GM23338 (cell line): ENCODE measurements around the gene KIAA1328. TPM values are rescaled to one million over a fixed set of nuclear protein-coding genes. Genes with fewer than 3 reads are reported as not detected.

Experiments used
- ATAC-seq: fragments of 200-7000 bp; cut with Tn5 transposase; 3 replicates; pipeline ENCODE4 v1.9.1; 2020
- DNase-seq: peaks from one replicate; pipeline ENCODE4 v3.0.0-alpha.2; 2015; ENCODE audit warnings: low spot score
- H2AFZ ChIP-seq: fragments of 200-600 bp; sonication (generic); 2 replicates; pipeline ENCODE4 v1.8.0; 2016; ENCODE audit warnings: antibody characterized with exemption, mild to moderate bottlenecking, moderate library complexity
- H3F3A ChIP-seq: fragments of 200-600 bp; sonication (generic); replicated peaks from 2 replicates; pipeline ENCODE4 v1.8.0; 2017; ENCODE audit warnings: antibody characterized with exemption, mixed run types, low read depth
- H3K27ac ChIP-seq: fragments of 200-600 bp; sonication (generic); 2 replicates; pipeline ENCODE4 v1.6.1; 2016; ENCODE audit warnings: low read depth
- H3K27me3 ChIP-seq: fragments of 200-600 bp; sonication (generic); 2 replicates; pipeline ENCODE4 v1.8.0; 2016; ENCODE audit warnings: mild to moderate bottlenecking, mixed run types, moderate library complexity; ENCODE audit not compliant: insufficient read depth
- H3K36me3 ChIP-seq: fragments of 200-600 bp; sonication (generic); 2 replicates; pipeline ENCODE4 v1.8.0; 2016; ENCODE audit warnings: mild to moderate bottlenecking; ENCODE audit not compliant: insufficient read depth
- H3K4me1 ChIP-seq: fragments of 200-600 bp; sonication (generic); 2 replicates; pipeline ENCODE4 v1.8.0; 2016; ENCODE audit warnings: mild to moderate bottlenecking, moderate library complexity; ENCODE audit not compliant: insufficient read depth
- H3K4me2 ChIP-seq: fragments of 200-600 bp; sonication (generic); 2 replicates; pipeline ENCODE4 v1.7.1; 2017; ENCODE audit warnings: mixed run types
- H3K4me3 ChIP-seq: fragments of 200-600 bp; sonication (generic); 2 replicates; pipeline ENCODE4 v1.6.1; 2016; ENCODE audit warnings: mixed run types
- H3K79me2 ChIP-seq: fragments of 200-600 bp; sonication (generic); replicated peaks from 2 replicates; pipeline ENCODE4 v1.8.0; 2017; ENCODE audit warnings: mild to moderate bottlenecking; ENCODE audit not compliant: insufficient read depth
- H3K9me2 ChIP-seq: fragments of 200-600 bp; sonication (generic); 2 replicates; pipeline ENCODE4 v1.8.0; 2017; ENCODE audit not compliant: insufficient read depth
- H4K20me1 ChIP-seq: fragments of 200-600 bp; sonication (generic); replicated peaks from 2 replicates; pipeline ENCODE4 v1.8.0; 2017; ENCODE audit warnings: mild to moderate bottlenecking; ENCODE audit not compliant: insufficient read depth
- H3K27ac Mint-ChIP-seq: 2 replicates; pipeline ENCODE4 v1.8.0; 2020; ENCODE audit warnings: inconsistent platforms, mild to moderate bottlenecking, moderate library complexity, mixed read lengths
- H3K27me3 Mint-ChIP-seq: 3 replicates; pipeline ENCODE4 v1.8.0; 2022; ENCODE audit warnings: low read depth, mild to moderate bottlenecking, moderate library complexity, mixed read lengths, inconsistent platforms; ENCODE audit not compliant: insufficient read depth, poor library complexity
- H3K36me3 Mint-ChIP-seq: 3 replicates; pipeline ENCODE4 v1.8.0; 2021; ENCODE audit warnings: low read depth, mild to moderate bottlenecking, inconsistent platforms, moderate library complexity, mixed read lengths
- H3K4me1 Mint-ChIP-seq: 3 replicates; pipeline ENCODE4 v1.8.0; 2020; ENCODE audit warnings: mild to moderate bottlenecking, inconsistent platforms, mixed read lengths
- H3K4me3 Mint-ChIP-seq: 3 replicates; pipeline ENCODE4 v1.8.0; 2021; ENCODE audit warnings: moderate library complexity, mild to moderate bottlenecking, inconsistent platforms, mixed read lengths
- H3K9me3 Mint-ChIP-seq: 3 replicates; pipeline ENCODE4 v1.8.0; 2020; ENCODE audit warnings: moderate library complexity, mild to moderate bottlenecking, inconsistent platforms, mixed read lengths
- CREB1 ChIP-seq: fragments of 250-450 bp; sonication (Bioruptor Pico); IDR thresholded peaks from 2 replicates; pipeline ENCODE4 v1.5.0; 2020; ENCODE audit warnings: low read depth, mild to moderate bottlenecking, moderate library complexity
- CTCF ChIP-seq, 2 experiments: fragments of 200-600 bp in 1 of 2; sonication (generic) in 1 of 2; conservative IDR thresholded peaks; 2 replicates each; pipeline versions ENCODE4 v1.5.1 to v1.6.1; 2016 to 2017; ENCODE audit warnings: antibody characterized with exemption in 2 of 2, low read depth in 2 of 2, mild to moderate bottlenecking in 2 of 2, moderate library complexity in 1 of 2
- ZNF331 ChIP-seq: fragments of 250-450 bp; sonication (Bioruptor Pico); IDR thresholded peaks from 2 replicates; pipeline ENCODE4 v1.5.0; 2020; ENCODE audit warnings: low read depth, mild to moderate bottlenecking, moderate library complexity
- ZNF462 ChIP-seq: fragments of 250-450 bp; sonication (Bioruptor Pico); IDR thresholded peaks from 2 replicates; pipeline ENCODE4 v1.5.0; 2020; ENCODE audit warnings: mild to moderate bottlenecking, moderate library complexity
- polyA plus RNA-seq: library from polyadenylated mRNA; unstranded; fragments of >200 nt; fragmentation: Nextera tagmentation; extraction: Ambion mirVana; gene quantifications from 2 replicates; pipeline ENCODE4 v1.2.1, GENCODE V29; 2016
- total RNA-seq: library from RNA; depleted of rRNA; stranded (reverse); fragments of >200 nt; shearing (Covaris generic); gene quantifications from 2 replicates; pipeline ENCODE4 v1.2.3, GENCODE V29; 2014

The KIAA1328 gene
- total and polyA plus RNA-seq, 2 experiments from 2014 or later = 5.2 to 8.4 TPM

- H3K27me3 Mint-ChIP-seq = no peaks in the 10 kb centered on the region
- H3K27ac Mint-ChIP-seq = no peak overlapping the region
- H3F3A ChIP-seq = no peaks in the 10 kb centered on the region; the same call in 1 of the 2 replicates
- H3K36me3 ChIP-seq = 0 out of 2 replicates have a peak, but pooled peaks cover 2% of the 10 kb centered on the region
- ATAC-seq (no peak), DNase-seq (no peak)
- H3K4me3 Mint-ChIP-seq = no peak overlapping the region
- H2AFZ ChIP-seq = no peak overlapping the region
- no peak overlapping the region for H3K4me3 ChIP-seq
- H3K9me2 ChIP-seq = no peaks in the 10 kb centered on the region
- H3K4me1 ChIP-seq = no peaks in the 10 kb centered on the region
- H3K36me3 Mint-ChIP-seq = peaks cover 24% of the 10 kb centered on the region
- H4K20me1 ChIP-seq = peaks cover 10% of the 10 kb centered on the region; the same call in 1 of the 2 replicates
- H3K4me1 Mint-ChIP-seq = peaks cover 21% of the 10 kb centered on the region
- no peak for TF ChIP-seq CTCF (conservative IDR thresholded peaks at IDR 0.05; ENCODE audit: low read depth in 2 of 2)
- TF ChIP-seq CREB1 = no peak
- no peak for TF ChIP-seq ZNF331 (CRISPR knock-in tag)
- no peak for TF ChIP-seq ZNF462
- H3K27ac ChIP-seq = no peak overlapping the region
- H3K79me2 ChIP-seq = peaks cover 32% of the 10 kb centered on the region
- H3K27me3 ChIP-seq = no peaks in the 10 kb centered on the region
- no peaks in the 10 kb centered on the region for H3K9me3 Mint-ChIP-seq
- no peak overlapping the region for H3K4me2 ChIP-seq
These were observed 3.4 kb upstream of the KIAA1328 start for GRCh38 chr18:36825526-36825925.
